Lower lobe of right lung (tissue), 2 donors: ENCODE measurements around the gene VCP. TPM values are rescaled to one million over a fixed set of nuclear protein-coding genes. Genes with fewer than 3 reads are reported as not detected.

ENCODE experiments used
- ATAC-seq, 2 donors: fragments of 200-7000 bp; cut with Tn5 transposase; one replicate each; pipeline ENCODE4 v1.9.1; 2020 to 2022; ENCODE audit warnings: mild to moderate bottlenecking in 2 of 2, moderate library complexity in 2 of 2
- DNase-seq: peaks from one replicate; pipeline ENCODE4 v3.0.0-alpha.2; 2020
- H3K27ac ChIP-seq: fragments of 200-600 bp; one replicate; pipeline ENCODE4 v1.8.0; 2022
- H3K27me3 ChIP-seq: fragments of 200-600 bp; one replicate; pipeline ENCODE4 v1.8.0; 2022; ENCODE audit warnings: low read depth
- H3K36me3 ChIP-seq: fragments of 200-600 bp; one replicate; pipeline ENCODE4 v1.8.0; 2022; ENCODE audit warnings: mild to moderate bottlenecking
- H3K4me1 ChIP-seq: fragments of 200-600 bp; one replicate; pipeline ENCODE4 v1.8.0; 2022
- H3K4me3 ChIP-seq: fragments of 200-600 bp; one replicate; pipeline ENCODE4 v1.8.0; 2022; ENCODE audit warnings: mild to moderate bottlenecking
- H3K9me3 ChIP-seq: fragments of 200-600 bp; one replicate; pipeline ENCODE4 v1.8.0; 2022
- intact Hi-C: fragments of 100-400 bp; cut with DNase I; formaldehyde crosslinking; loops from one replicate; pipeline ENCODE4 v1.11.0; 2022
- total RNA-seq: library from RNA; stranded (reverse); fragmentation: NEBNext Ultra II Directional; extraction: Animal tissue kit (Norgen Biotek cat#: 25700); gene quantifications from one replicate; pipeline ENCODE4 v1.2.1, GENCODE V29; 2021
- TF ChIP-seq, protein P1 (sequence below): fragments of 200-600 bp; IDR thresholded peaks from one replicate; pipeline ENCODE4 v1.8.0; 2022; ENCODE audit warnings: antibody characterized with exemption, mild to moderate bottlenecking
- donor health status: DM: no; HTN: yes; CAD: no; lungs with severe emphysema.

VCP gene
- total RNA-seq, 1 donor from 2014 or later = 175 TPM

DNA sequence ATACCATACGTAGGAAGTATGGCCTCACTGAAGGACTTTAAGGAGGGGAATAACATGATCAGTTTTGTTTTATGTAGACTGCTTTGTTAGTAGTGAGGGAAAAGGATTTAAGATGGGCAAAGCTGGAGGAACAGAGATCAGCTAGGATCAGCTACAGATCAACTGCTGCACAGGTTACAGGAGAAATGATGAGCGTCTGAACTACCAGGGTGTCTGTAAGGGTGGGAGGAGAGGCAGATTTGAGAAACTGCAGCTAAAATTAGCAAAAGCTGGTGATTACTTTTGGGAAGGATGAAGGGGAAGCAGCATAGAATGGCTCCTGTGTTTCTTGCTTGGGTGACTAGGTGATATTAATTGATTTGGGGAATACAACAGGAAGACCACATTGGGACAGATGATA lies 39.3 kb downstream of the VCP start:
- Histone ChIP-seq H3K36me3 (no peaks in the 10 kb centered on the region), H3K4me1 (peaks cover 8% of the 10 kb centered on the region), H3K27me3 (no peaks in the 10 kb centered on the region), H3K27ac (no peak overlapping the region), H3K9me3 (no peaks in the 10 kb centered on the region), H3K4me3 (no peak overlapping the region)
- TF ChIP-seq, protein P1, sequence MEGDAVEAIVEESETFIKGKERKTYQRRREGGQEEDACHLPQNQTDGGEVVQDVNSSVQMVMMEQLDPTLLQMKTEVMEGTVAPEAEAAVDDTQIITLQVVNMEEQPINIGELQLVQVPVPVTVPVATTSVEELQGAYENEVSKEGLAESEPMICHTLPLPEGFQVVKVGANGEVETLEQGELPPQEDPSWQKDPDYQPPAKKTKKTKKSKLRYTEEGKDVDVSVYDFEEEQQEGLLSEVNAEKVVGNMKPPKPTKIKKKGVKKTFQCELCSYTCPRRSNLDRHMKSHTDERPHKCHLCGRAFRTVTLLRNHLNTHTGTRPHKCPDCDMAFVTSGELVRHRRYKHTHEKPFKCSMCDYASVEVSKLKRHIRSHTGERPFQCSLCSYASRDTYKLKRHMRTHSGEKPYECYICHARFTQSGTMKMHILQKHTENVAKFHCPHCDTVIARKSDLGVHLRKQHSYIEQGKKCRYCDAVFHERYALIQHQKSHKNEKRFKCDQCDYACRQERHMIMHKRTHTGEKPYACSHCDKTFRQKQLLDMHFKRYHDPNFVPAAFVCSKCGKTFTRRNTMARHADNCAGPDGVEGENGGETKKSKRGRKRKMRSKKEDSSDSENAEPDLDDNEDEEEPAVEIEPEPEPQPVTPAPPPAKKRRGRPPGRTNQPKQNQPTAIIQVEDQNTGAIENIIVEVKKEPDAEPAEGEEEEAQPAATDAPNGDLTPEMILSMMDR = no peak
- ATAC-seq = no peak
- intact Hi-C loops = no loop called here
- DNase-seq = no peak

DNA sequence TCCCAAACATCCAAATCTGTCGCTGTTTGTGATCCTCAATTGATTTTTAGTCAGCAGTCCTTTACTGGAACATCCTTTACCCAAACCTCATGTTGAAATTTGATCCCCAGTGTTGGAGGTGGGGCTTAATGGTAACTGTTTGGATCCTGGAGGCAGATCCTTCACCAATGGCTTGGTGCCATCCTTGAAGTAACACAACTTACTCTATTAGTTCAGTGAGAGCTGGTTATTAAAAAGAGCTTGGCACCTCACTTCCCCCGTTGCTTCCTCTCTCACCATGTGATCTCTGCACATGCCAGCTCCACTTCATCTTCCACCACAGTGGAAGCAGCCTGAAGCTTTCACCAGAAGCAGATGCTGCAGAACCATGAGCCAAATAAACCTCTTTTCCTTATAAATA lies 42.6 kb downstream of the VCP start:
- no peak for ATAC-seq
- Histone ChIP-seq H3K36me3 (no peaks in the 10 kb centered on the region), H3K4me3 (no peak overlapping the region), H3K4me1 (no peaks in the 10 kb centered on the region), H3K27me3 (no peaks in the 10 kb centered on the region), H3K27ac (no peak overlapping the region), H3K9me3 (no peaks in the 10 kb centered on the region)
- TF ChIP-seq, protein P1 = no peak
- intact Hi-C loops = no loop called here
- no peak for DNase-seq

DNA sequence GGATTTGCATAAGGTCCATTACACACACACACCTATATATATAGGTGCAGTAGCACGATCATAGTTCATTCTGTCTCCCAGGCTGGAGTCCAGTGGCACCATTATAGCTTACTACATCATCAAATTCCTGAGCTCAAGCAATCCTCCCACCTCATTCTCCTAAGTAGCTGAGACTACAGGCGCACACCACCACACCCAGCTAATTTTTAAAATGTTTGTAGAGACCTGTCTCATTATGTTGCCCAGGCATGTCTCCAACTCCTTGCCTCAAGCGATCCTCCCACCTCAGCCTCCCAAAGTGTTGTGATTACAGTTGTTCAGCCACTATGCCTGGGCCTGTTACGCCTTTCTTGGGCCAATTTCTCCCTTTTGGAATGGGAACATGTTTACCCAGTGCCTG lies 43.2 kb downstream of the VCP start:
- intact Hi-C loops = no loop called here
- no peaks in the 10 kb centered on the region for H3K36me3 ChIP-seq
- H3K4me3 ChIP-seq = no peak overlapping the region
- H3K27me3 ChIP-seq = no peaks in the 10 kb centered on the region
- TF ChIP-seq, protein P1 = no peak
- no peaks in the 10 kb centered on the region for H3K4me1 ChIP-seq
- ATAC-seq (no peak), DNase-seq (no peak)
- no peak overlapping the region for H3K27ac ChIP-seq
- no peaks in the 10 kb centered on the region for H3K9me3 ChIP-seq

DNA sequence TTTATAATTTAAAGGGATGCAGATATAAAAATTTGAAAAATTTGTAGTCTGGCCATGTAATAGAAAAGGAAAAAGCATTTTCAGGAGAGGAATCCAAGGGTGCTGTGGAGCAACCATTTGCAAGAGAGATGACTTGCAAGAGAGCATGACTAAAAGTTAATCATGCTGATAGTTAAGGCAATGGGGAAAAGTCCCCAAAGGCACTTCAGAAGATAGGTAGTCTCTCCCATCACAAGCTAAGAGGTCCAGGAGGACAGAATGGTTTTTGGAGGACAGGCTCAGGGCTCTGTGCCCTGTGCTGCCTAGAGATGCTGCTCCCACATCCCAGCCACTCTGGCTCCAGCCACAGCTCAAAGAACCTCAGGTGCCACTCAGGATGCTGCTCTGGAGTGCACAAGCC lies 44.1 kb downstream of the VCP start:
- no peaks in the 10 kb centered on the region for H3K9me3 ChIP-seq
- no peaks in the 10 kb centered on the region for H3K27me3 ChIP-seq
- H3K27ac ChIP-seq = no peak overlapping the region
- TF ChIP-seq, protein P1 = no peak
- no peak for ATAC-seq
- DNase-seq = no peak
- no peak overlapping the region for H3K4me3 ChIP-seq
- no peaks in the 10 kb centered on the region for H3K4me1 ChIP-seq
- intact Hi-C loops = no loop called here
- peaks cover 3% of the 10 kb centered on the region for H3K36me3 ChIP-seq

DNA sequence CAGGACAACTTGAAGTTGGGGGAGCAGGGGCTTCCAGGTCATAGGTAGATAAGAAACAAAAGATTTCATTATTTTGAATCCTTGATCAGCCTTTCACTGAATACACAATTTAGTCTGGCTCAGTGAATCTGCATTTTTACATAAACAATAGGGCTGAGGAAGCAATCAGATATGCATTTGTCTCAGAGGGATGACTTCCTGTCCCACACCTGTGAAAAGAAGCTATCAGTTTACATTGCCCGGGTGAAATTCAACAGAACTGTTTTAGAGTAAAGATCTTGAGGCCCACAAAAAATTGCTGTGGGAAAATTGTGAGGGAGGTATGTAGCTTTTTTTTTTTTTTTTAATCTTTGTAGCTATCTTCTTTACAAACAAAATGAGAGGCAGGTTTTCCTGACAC lies 44.6 kb downstream of the VCP start:
- Histone ChIP-seq H3K36me3 (peaks cover 3% of the 10 kb centered on the region), H3K27ac (no peak overlapping the region), H3K4me1 (no peaks in the 10 kb centered on the region), H3K27me3 (no peaks in the 10 kb centered on the region), H3K4me3 (no peak overlapping the region), H3K9me3 (no peaks in the 10 kb centered on the region)
- TF ChIP-seq, protein P1 = no peak
- DNase-seq = no peak
- ATAC-seq = no peak
- intact Hi-C loops = no loop called here

DNA sequence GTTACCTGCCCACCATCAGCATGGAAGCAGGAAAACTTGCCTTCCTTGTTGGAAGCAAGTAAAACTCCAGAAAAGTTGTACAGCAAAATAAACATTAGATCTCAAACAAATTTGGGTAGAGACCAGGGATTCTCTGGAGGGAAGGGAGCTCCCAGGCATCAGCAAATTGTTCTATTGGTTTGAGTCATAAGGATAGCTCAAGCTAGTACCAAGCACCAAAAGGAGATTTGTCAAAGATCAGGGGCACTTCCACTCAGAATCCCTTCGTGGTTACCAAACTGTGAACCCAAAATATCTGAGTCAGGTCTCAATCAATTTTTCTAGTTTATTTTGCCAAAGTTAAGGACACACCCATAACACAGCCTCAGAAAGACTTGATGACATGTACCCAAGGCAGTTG lies 45.1 kb downstream of the VCP start:
- Histone ChIP-seq H3K4me3 (no peak overlapping the region), H3K27me3 (no peaks in the 10 kb centered on the region), H3K36me3 (peaks cover 6% of the 10 kb centered on the region), H3K27ac (no peak overlapping the region), H3K4me1 (no peaks in the 10 kb centered on the region), H3K9me3 (no peaks in the 10 kb centered on the region)
- intact Hi-C loops = no loop called here
- DNase-seq (no peak), ATAC-seq (no peak)
- TF ChIP-seq, protein P1 = no peak
